Lung (tissue), 12 donors: ENCODE results near the gene NTF3. TPM values are rescaled to one million over a fixed set of nuclear protein-coding genes. Genes with fewer than 3 reads are reported as not detected.

Experiments
- ATAC-seq: fragments of 200-7000 bp; cut with Tn5 transposase; one replicate; pipeline ENCODE4 v1.9.1; 2020; ENCODE audit warnings: moderate number of reproducible peaks; ENCODE audit not compliant: insufficient read depth, low FRiP score
- DNase-seq, 3 donors: peaks; one replicate each; pipeline ENCODE4 v3.0.0-alpha.2; 2013 to 2017
- H3K27ac ChIP-seq, 2 donors: one replicate each; pipeline ENCODE4 v1.5.1; 2013; ENCODE audit warnings: mild to moderate bottlenecking in 2 of 2, moderate library complexity in 2 of 2, control low read depth in 1 of 2, inconsistent platforms in 1 of 2, low read depth in 1 of 2, low read length in 1 of 2
- H3K27me3 ChIP-seq, 3 donors: one replicate each; pipeline ENCODE4 v1.5.1; 2013; ENCODE audit warnings: low read length in 2 of 3; ENCODE audit not compliant: control insufficient read depth in 3 of 3, insufficient read depth in 3 of 3
- H3K36me3 ChIP-seq, 4 donors: one replicate each; pipeline ENCODE4 v1.5.1; 2013; ENCODE audit warnings: low read length in 4 of 4, mild to moderate bottlenecking in 1 of 4, moderate library complexity in 1 of 4; ENCODE audit not compliant: control insufficient read depth in 4 of 4, insufficient read depth in 4 of 4
- H3K4me1 ChIP-seq, 5 donors: one replicate each; pipeline ENCODE4 v1.5.1; 2013; ENCODE audit warnings: low read length in 5 of 5, mild to moderate bottlenecking in 2 of 5, moderate library complexity in 1 of 5; ENCODE audit not compliant: control insufficient read depth in 5 of 5, insufficient read depth in 5 of 5
- H3K4me3 ChIP-seq: one replicate; pipeline ENCODE4 v1.5.1; 2013; ENCODE audit warnings: mild to moderate bottlenecking, control low read depth, moderate library complexity
- H3K9ac ChIP-seq, 2 donors: one replicate each; pipeline ENCODE4 v1.5.1; 2013; ENCODE audit warnings: low read length in 2 of 2, control low read depth in 1 of 2; ENCODE audit not compliant: insufficient read depth in 1 of 2
- H3K9me3 ChIP-seq, 4 donors: one replicate each; pipeline ENCODE4 v1.5.1; 2013; ENCODE audit warnings: low read length in 3 of 4, mild to moderate bottlenecking in 1 of 4, moderate library complexity in 1 of 4; ENCODE audit not compliant: control insufficient read depth in 4 of 4, insufficient read depth in 3 of 4
- CTCF ChIP-seq: IDR thresholded peaks from 2 replicates; pipeline ENCODE4 v1.5.1; 2012; ENCODE audit warnings: mild to moderate bottlenecking; ENCODE audit errors: control extremely low read depth, extremely low read depth
- WGBS, 2 donors: extraction: QIAGEN DNeasy Blood & Tissue Kit; methylation state at CpG; one replicate each; pipeline ENCODE4 v1.1.7; 2013; 5-methylcytosine and 5-hydroxymethylcytosine counted together
- polyA plus RNA-seq, 2 donors: library from polyadenylated mRNA; stranded (reverse); fragments of 200-250 nt; gene quantifications; one replicate each; pipeline ENCODE4 v1.2.1, GENCODE V29; 2013
- total RNA-seq, 2 donors: library from RNA; depleted of rRNA in 1 of 2; stranded (reverse); fragments of >200 nt in 1 of 2; gene quantifications; one replicate each; pipeline ENCODE4 v1.2.1, GENCODE V29; 2014 to 2021
- donor health status: control.
- donor health status: control.
- donor health status: Bipolar disorder and iron deficiency.
- donor health status: healthy.
- donor health status: DM: yes; HTN: yes; CAD: no.

NTF3 gene
- total and polyA plus RNA-seq, 4 donors = 0.84 to 2.7 (median 1.0) TPM

- H3K4me3 ChIP-seq = no peak overlapping the region
- H3K27me3 ChIP-seq = no peaks in the 10 kb centered on the region
- TF ChIP-seq CTCF = no peak
- DNase-seq (no peak), ATAC-seq (no peak)
- peaks cover 0 to 13% (median 0%) of the 10 kb centered on the region in 5 donors for H3K4me1 ChIP-seq
- 93 to 95% methylated on average over 8 of the region's 8 CpGs for WGBS, 2 donors
- no peaks in the 10 kb centered on the region for H3K36me3 ChIP-seq
- no peaks in the 10 kb centered on the region for H3K9me3 ChIP-seq
- no peak overlapping the region for H3K9ac ChIP-seq
- no peak overlapping the region for H3K27ac ChIP-seq
These were observed 84.7 kb downstream of the NTF3 start for GRCh38 chr12:5516371-5517241.

- no peak for DNase-seq
- Histone ChIP-seq H3K4me1 (no peaks in the 10 kb centered on the region), H3K9me3 (no peaks in the 10 kb centered on the region), H3K4me3 (no peak overlapping the region), H3K9ac (no peak overlapping the region), H3K27me3 (no peaks in the 10 kb centered on the region), H3K36me3 (no peaks in the 10 kb centered on the region), H3K27ac (no peak overlapping the region)
- WGBS, 2 donors = 91 to 93% methylated on average over 8 of the region's 8 CpGs
- no peak for ATAC-seq
- TF ChIP-seq CTCF = no peak
These were observed 86.9 kb downstream of the NTF3 start for GRCh38 chr12:5518584-5519365.

GRCh38 chr12:5520037-5520436 is 88.1 kb downstream of the NTF3 start:
- no peak overlapping the region for H3K27ac ChIP-seq
- H3K4me1 ChIP-seq = no peaks in the 10 kb centered on the region
- TF ChIP-seq CTCF = no peak
- H3K9me3 ChIP-seq = peaks cover 0 to 3% (median 0%) of the 10 kb centered on the region in 4 donors
- H3K4me3 ChIP-seq = no peak overlapping the region
- DNase-seq (no peak), ATAC-seq (no peak)
- H3K27me3 ChIP-seq = no peaks in the 10 kb centered on the region
- no peaks in the 10 kb centered on the region for H3K36me3 ChIP-seq
- WGBS, 2 donors = 91 to 96% methylated on average over 4 of the region's 4 CpGs
- H3K9ac ChIP-seq = no peak overlapping the region
